Suppressor macrophage (primary cell): ENCODE results near the gene PPP4R2.

Experiments
- DNase-seq, 4 experiments: peaks; one replicate each; pipeline ENCODE4 v3.0.0-alpha.2; 2020 to 2022
- total RNA-seq, 17 experiments: gene quantifications; one replicate each; lab custom pipeline; 2026; ENCODE audit warnings: mixed read lengths in 6 of 17, inconsistent platforms in 3 of 17; lab: John Stamatoyannopoulos, UW

The PPP4R2 gene, protein sequence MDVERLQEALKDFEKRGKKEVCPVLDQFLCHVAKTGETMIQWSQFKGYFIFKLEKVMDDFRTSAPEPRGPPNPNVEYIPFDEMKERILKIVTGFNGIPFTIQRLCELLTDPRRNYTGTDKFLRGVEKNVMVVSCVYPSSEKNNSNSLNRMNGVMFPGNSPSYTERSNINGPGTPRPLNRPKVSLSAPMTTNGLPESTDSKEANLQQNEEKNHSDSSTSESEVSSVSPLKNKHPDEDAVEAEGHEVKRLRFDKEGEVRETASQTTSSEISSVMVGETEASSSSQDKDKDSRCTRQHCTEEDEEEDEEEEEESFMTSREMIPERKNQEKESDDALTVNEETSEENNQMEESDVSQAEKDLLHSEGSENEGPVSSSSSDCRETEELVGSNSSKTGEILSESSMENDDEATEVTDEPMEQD
- total RNA-seq = 57.1 to 277 (median 119) reads per million in 17 experiments

DNA sequence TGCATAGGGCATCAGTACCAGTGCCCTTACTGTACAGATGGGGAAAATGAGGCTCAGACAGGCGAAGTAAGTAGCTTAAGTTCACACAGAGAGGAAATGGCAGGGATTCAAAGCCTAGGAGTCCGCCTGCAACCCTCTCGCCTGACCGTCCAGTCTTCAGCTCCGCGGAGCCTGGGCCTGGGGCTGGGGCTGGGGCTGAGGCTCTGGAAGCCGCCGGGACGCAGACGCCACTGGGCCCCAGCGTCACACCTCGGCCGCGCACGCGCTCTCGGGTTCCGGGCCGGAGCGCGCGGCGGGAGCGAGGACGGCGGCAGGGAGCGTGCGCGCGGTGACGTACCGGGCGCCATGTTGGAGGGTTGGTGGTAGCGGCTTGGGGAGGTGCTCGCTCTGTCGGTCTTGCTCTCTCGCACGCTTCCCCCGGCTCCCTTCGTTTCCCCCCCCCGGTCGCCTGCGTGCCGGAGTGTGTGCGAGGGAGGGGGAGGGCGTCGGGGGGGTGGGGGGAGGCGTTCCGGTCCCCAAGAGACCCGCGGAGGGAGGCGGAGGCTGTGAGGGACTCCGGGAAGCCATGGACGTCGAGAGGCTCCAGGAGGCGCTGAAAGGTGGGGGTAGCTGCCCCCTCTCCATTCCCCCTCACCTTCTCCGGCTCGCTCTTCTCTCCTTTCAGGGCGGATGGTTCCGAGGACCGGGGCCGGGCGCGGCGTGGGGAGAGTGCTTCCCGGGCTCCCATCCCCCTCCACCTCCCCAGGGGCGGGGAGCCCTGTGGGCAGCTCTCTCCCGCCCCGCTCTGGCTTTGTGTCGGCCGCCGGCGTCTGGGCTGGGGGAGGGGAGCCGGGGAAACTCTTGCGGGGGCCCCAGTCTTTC lies at the start of gene PPP4R2:
PPP4R2 (plus strand) TSS at position 339 of the 861 bp plus-strand sequence; CDS start at position 566, 227 bp downstream.
- peak; percentile 94 to 98 (median 96) for DNase-seq

DNA sequence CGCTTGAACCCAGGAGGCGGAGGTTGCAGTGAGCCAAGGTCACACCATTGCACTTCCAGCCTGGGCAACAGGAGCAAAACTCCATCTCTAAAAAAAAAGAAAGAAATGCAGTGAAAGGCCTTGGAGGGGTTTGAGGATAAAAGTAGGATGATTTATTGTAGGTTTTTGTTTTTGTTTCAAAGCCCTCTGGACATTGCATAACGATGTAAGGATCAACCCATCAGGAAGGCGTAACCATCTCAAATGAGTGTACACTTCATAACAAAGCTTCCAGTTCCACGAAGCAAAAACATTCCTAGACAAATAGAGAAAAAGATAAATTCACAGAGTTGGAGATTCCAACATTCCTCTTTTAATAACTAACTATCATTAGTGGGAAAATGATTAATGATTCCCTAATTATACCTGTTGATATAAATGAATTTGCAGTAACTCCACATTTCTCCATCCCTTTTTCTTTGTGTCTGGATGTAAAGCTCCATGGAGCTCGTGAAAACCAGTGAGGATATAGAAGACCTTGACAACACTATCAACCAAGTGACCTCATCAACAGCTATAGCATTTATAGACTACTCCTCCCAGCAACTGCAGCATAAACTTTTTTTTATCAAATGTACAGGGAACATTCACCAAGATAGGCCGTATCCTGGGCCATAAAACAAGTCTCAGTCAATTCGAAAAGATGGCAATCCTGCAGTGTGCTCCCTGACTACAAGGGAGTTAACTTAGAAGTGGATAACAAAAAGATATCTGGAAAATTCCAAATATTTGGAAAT lies 48.7 kb upstream of the PPP4R2 start:
- DNase-seq = no peak

DNA sequence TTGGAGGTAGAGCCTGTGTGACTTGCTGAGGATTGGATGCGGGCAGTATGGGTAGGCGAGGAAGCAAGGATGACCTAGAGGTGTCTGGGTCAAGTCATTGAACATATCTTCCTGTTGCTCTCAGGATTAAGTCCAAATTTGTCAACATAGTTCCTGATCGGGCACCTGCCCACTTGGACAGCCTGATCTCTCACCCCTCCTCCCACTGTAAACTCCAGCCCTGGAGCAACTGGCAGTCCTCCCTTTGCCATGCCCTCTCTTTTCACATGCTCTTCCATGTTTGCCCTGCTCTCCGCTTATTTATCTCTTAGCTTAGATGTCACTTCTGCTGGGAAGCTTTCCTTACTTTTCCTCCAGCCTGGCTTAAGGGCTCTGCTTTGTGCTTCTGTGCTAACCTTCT lies 47.6 kb upstream of the PPP4R2 start:
- DNase-seq = no peak

DNA sequence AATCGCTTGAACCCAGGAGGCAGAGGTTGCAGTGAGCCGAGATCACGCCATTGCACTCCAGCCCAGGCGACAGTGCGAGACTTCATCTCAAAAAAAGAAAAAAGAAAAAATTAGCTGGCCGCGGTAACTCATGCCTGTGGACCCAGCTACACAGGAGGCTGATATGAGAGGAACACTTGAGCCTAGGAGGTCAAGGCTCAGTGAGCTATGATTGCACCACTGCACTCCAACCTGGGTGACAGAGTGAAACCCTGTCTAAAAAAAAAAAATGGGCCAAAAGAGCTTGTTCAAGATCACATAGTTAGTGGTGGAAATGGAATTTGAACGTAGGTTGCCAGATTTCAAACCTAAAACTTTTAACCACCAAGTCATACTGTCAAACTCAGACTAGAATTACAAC lies 46.2 kb upstream of the PPP4R2 start:
- DNase-seq = no peak

DNA sequence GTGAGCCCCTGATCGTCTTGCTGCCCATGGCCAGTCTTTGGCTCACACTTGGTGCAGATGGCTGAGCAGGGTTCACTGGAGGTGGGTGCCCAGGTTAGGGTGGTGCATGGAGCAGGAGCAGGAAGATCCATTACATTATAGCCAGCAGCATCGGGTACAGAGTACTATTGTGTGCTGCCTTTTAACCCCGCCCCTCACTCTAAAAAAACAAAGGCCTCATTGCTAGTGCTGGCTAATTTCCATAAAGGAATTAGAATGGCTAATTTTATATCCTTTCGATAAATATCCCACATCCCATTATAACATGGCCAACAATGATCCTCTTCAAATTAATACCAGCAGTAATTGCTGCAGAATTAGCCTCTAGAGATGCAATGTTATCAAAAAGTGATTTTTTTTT lies 45.8 kb upstream of the PPP4R2 start:
- DNase-seq = no peak

DNA sequence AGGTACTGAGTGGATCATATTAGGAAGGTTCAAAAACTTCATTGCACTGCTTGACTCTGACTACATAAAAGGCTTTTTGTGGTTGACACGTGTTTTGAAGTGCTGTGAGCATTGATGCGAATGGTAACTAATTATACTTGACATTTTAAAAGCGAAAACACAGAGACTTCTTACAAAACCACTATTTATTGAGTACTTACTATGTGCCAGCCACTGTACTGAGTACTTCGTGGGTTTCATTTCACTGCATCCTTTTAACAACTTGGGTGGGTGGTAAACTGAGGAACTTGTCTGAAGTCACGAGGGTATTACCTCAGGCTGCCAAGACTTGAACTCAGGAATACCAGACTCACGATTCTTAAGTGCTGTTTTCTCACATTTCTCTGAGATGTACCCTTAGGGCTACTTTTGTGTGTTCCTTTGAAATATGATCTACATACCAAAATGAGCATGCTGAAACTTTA lies 45.3 kb upstream of the PPP4R2 start:
- DNase-seq = no peak

DNA sequence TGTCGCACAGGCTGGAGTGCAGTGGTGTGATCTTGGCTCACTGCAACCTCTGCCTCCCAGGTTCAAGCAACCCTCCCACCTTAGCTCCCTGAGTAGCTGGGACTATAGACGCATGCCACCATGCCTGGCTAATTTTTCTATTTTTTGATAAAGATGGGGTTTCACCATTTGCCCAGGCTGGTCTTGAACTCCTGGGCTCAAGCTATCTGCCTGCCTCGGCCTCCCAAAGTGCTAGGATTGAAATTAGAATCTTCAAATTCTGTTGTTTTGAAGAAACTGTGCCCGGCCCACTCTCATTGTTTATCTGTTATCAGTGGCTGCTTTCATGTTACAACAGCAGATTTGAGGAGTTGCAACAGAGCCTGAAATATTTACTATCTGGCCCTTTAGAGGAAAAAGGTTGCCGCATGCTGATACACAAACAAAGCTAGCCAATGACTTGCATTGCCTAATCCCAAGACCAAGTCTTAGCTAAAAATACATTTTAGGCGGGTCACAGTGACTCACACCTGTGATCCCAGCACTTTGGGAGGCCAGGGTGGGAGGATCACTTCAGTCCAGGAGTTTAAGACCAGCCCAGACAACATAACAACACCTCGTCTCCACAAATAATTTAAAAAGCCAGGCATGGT lies 43.2 kb upstream of the PPP4R2 start:
- DNase-seq = no peak

DNA sequence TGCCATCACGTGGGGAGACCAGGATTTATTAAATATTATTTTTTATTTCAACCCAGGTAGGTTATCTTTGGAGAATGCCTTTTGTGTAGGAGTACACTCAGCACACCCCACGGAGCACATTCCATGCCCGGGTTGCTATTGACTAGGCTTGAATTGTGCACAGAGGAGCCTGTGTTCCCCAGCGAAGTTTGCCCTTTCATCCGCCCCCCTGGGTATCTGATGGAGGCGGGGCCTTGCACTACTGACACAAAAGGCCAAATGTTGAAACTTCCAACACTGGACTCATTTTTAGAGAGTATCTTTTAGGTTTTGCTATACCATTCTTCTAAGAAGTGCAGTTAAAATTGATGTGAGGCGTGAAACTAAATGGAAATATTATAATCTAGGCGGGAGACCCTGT lies 39.3 kb upstream of the PPP4R2 start:
- DNase-seq = no peak

DNA sequence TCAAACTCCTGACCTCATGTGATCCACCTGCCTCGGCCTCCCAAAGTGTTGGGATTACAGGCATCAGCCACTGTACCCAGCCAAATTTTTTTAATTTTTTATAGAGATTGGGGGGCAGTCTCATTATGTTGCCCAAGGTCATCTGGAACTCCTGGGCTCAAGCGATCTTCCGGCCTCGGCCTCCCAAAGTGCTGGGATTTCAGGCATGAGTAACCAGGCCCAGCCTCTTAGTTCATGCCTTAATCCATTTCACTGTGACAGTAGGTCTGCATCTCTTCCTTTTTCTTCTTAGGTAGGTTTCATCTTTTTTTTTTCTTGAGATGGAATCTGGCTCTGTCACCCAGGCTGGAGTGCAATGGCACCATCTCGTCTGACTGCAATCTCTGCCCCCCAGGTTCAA lies 37.3 kb upstream of the PPP4R2 start:
- no peak for DNase-seq

DNA sequence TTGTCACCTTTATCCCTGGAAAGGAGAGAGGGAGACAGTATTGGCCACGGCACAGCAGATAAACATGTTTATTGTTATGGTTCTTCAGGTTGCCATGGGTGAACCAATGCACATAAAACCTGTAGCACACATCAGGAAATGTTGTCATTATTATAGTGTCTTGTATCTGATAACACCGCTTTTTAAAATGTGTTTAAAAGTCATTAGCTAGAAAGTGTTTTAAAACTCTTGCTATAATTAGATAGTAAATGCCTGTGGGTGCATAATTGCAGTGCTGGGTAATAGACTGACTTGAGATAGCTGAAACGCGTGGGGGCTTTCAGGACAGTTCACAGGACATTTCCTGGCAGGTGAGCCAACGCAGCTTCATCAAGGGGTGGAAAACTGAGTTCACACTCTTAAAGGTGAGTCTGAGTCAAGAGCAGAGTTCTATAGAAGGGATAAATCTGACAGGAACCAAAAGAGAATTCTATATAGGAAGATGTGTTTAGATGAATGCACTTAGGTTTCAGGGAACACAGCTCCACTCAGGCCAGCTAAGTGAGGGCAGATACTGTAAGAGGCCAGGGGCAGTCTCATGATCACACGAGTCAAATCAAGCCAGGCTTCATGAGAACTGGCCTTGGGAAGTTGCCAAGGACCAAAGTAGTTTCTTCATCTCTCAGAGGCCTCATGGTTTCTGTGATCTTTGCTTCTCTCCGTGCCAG lies 35.6 kb upstream of the PPP4R2 start:
- DNase-seq = peak; percentile 29 to 52 (median 48)

DNA sequence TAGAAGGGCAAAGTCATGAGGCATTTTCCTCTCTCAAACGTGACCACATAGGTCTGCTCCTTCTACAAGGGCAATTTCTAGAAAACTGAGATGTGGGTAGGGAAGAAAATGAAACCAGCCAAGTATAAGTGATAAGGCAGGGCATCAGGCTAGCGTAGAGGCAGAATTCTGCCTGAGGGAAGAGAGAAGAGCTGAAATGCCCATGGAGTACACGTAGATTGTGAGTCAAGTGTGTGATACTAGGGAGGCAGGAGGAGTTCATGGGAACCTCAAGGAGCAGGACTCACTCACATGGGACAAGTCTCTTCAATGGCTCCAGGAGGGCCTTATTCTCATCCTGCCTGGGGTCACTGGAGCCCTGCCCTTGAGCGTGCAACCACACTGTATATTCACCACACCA lies 34.9 kb upstream of the PPP4R2 start:
- DNase-seq = no peak

DNA sequence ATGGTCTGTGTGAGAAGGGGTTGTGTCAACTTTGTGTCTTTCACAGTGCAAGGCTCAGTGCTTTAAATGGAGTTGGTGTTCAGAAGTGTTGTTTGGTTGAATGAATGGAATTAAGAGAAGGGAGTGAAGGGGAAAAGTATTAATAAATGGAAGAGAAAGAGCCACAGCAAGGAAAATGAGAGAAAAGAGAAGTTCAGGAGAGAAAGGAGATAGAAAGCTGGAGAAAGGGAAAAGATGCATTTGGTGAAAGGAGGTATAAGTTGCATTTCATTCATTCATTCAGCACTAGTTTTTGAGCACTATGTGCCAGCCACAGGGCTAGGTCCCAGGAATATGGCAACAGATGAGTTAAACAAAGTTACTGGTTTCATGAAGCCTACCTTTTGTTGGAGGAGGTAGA lies 34.3 kb upstream of the PPP4R2 start:
- no peak for DNase-seq

DNA sequence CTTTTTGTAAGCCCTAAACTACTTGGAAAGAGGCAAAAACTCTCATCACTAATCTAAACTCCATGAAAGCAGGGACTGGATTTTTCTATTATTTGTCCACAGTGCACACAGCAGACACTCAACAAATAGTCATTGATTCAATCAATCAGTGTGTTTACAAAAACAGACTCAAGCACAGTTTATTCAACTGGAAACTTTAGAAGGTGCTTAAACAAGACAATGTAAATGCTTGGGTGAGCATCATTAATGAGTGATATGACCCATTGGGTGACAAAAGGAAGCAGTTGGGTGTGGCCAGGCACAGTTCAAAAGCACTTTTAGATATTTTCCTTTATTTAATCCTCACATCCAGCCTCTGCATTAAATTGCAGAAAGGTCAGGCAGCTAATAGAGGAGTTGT lies 32.0 kb upstream of the PPP4R2 start:
- DNase-seq = no peak

DNA sequence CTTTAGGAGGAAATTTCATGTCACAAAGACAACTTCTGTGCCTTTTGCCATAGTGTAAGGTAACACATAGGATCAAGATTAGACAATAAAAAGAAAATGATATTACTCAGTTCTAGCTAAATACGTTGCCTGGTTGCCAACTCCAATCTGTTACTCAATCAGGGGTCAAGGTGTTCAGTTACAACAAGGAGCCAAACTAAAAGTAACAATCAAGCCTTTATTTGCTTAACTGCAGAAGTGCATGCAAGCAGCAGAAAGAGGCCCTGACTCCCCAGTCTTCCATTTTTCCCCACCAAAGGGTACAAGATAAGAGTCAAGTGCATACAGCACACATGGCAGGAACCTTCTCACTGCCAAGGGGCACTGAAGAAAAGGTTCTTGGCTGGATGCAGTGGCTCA lies 28.3 kb upstream of the PPP4R2 start:
- DNase-seq = no peak

DNA sequence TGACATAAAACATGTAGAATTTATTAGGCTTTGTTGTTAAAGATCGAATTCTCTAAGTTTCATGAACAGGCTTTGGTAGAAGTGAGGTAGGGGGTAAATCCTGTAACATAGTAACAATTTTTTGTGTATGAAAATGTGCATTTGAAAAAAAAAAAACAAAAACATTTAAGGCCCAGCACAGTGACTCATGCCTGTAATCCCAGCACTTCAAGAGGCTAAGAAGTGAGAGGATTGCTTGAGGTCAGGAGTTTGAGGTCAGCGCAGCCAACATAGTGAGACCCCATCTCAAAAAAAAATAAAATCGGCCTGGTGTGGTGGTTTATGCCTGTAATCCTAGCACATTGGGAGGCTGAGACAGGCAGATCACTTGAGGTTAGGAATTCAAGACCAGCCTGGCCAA lies 26.8 kb upstream of the PPP4R2 start:
- DNase-seq = no peak

DNA sequence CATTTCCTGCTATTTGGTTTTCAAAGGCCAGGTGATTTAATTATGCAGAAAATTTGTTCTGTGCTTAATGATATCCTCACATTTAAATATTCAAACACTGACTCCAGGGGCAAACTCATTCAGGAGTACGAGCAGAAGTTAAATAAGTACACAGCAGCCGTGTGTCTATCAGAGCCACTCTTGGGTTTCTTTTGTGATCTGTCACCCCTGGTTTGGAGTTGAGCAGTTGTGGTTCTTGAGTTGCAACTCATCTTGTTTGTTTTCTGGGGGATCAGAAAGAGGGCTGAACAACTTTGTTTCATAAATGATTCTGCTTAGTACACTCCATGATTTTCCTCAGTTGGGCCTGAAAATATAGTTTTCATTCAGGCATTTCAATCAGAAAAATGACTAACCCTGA lies 25.7 kb upstream of the PPP4R2 start:
- no peak for DNase-seq

DNA sequence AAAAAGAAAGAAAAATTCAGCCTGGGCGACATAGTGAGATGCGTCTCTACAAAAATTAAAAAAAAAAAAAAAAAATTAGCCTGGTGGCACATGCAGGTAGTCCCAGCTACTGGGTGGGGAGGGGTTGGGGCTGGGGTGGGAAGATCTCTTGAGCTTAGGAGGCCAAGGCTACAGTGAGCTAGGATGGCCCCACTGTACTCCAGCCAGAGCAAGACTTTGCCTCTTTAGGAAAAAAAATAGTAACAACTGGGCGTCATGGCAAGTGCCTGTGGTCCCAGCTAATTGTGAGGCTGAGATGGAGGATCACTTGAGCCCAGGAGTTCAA lies 23.9 kb upstream of the PPP4R2 start:
- DNase-seq = no peak

DNA sequence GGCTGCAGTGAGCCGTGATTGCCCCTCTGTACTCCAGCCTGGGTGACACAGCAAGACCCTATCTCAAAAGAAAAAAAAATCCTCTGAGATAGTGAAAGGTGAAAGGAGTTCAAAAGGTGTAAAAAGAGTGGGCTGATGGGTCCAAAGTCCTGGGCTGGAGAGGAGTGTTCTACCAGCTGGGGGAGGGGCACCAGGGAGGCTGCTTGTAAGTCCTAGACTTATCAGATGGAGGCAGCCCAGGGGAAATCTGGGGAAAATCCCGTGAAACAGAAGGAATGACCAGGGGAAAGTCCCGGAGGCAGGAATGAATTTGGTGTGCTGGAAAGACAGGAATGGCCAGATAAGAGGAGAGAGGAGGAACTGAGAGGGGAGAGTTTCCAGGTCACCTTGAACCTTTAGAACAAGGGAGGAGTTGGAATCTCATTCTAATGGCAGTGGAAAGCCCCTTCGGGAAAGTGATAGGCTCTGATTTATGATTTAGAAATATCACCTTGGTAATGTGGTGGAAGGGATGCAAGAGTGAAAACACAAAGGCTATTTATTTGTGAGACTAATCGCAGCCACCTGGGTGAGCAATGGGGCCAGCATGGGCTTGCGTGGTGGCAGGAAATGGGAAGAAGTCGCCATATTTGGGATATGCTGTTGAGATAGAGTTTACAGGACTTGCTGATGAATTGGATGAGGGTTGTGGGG lies 23.4 kb upstream of the PPP4R2 start:
- DNase-seq = no peak

DNA sequence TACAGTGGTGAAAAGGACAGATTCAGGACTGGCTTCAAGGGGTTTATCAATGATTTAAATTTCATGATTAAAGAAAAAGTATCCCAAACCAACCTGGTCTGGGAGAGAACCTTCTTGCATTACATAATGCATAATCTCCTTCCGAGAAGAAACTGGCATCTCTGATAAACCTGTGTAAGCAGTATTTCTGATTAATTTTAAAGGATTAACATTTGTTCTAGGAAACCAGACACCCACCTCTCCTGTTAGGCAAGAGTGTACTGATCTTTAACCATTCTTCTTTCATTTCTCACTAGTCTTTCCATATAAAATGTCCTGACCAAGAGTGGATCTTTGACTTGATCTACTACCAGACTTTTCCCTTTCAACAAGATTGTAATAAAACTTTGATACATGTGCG lies 22.8 kb upstream of the PPP4R2 start:
- no peak for DNase-seq

DNA sequence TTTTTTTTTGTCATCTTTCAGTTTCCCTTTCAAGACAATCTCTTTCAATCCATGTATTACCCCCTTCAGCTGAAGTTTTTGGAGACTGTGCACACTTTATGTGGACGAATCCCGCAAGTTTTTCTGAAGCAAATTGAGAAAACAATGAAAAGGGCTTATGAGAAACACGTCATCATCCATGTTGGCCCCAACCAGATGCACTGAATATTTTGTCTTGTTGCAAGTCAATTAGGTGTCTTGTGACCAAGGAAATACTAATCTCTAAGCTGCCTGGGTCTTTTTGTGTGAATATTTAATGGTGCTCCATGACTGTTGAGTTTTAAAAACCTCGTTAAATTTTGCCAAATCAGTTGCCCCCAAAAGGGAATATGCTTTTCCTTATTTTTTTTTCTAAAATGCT lies 21.7 kb upstream of the PPP4R2 start:
- no peak for DNase-seq

DNA sequence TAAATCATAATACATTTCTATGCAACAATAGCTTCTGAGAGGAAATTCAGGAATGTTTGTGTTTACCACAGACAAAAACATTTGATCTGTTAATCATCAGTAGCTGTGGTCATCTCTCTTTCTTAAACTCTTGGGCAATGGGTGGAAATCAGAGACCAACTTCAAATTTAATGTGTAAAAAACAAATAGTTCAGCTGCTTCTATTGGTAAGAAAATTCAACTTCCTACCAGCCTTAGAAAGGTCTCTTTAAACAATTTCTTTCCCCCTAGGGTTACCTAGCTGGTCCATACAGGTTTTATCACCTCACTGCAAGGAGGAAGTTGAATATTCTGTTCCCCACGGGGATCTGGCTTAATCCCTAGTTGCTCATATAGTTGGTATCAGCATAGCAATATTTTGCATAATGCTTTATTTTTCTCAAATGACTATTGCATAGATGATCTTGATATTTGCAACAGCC lies 20.3 kb upstream of the PPP4R2 start:
- DNase-seq = peak; percentile 4 to 41 (median 20)
